Pulmonary artery endothelial cell (primary cell): ENCODE results near the gene KCNQ4. TPM values are rescaled to one million over a fixed set of nuclear protein-coding genes. Genes with fewer than 3 reads are reported as not detected.

Experiments
- DNase-seq: peaks from one replicate; pipeline ENCODE4 v3.0.0-alpha.2; 2011; ENCODE audit warnings: low read depth, low spot score
- total RNA-seq: library from RNA; depleted of rRNA; stranded (reverse); fragments of >200 nt; gene quantifications from 2 replicates; pipeline ENCODE4 v1.2.3, GENCODE V29; 2014

KCNQ4 gene
- total RNA-seq, 1 donor from 2014 or later, result not detected

DNA sequence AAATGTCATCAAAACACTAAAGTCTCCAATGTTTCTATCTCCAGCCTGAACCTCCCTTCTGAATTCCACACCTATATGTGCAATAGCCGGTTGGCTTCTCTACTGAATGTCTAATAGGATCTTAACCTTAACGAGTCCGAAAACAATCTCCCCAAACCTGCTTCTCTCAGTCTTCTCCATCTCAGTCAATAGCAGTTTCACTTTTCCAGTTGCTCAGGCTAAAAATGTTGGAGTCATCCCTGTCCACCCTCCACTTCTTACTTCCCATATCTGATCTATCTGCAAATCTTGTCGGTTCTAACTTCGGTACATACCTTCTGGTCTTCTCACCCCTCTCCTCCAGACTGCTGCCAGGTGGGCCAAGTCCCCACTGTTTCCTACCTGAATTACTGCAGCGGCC, 104.1 kb downstream of the KCNQ4 start:
- DNase-seq, result no peak

Other genes starting within 250 kb of the KCNQ4 start
- 0.20 and 0.21 TPM in 2 replicates for gene RIMS3, start 118.1 kb upstream of the KCNQ4 start, total RNA-seq
- 15.0 and 24.0 TPM in 2 replicates for gene NFYC, start 92.1 kb upstream of the KCNQ4 start, total RNA-seq
- gene CITED4, start 78.6 kb downstream of the KCNQ4 start, total RNA-seq, result 4.2 and 6.5 TPM in 2 replicates
- 42.6 and 49.1 TPM in 2 replicates for gene CTPS1, start 195.9 kb downstream of the KCNQ4 start, total RNA-seq
- 0.20 and 0.28 TPM in 2 replicates for gene SLFNL1, start 237.9 kb downstream of the KCNQ4 start, total RNA-seq